ENCODE data around the gene ZNRF1.

DNA sequence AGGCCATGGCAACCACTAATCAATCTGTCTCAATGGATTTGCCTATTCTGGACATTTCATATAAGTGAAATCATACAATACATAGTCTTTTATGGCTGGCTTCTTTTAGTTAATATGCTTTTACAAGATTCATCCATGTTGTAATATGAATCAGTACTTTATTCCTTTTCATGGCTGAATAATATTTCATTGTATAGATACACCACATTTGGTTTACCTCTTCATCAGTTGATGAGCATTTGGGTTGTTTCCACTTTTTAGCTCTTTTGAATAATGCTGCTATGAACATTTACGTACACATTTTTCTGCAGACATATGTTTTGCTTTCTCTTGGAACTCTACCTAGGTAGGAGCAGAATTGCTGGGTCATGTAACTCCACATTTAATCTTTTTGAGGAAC lies 2.8 kb upstream of the ZNRF1 start:
- TF ChIP-seq SREBF2 (IDR thresholded peaks at IDR 0.05) = no peak
- TF ChIP-seq, protein P1, sequence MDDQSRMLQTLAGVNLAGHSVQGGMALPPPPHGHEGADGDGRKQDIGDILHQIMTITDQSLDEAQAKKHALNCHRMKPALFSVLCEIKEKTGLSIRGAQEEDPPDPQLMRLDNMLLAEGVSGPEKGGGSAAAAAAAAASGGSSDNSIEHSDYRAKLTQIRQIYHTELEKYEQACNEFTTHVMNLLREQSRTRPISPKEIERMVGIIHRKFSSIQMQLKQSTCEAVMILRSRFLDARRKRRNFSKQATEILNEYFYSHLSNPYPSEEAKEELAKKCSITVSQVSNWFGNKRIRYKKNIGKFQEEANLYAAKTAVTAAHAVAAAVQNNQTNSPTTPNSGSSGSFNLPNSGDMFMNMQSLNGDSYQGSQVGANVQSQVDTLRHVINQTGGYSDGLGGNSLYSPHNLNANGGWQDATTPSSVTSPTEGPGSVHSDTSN (IDR thresholded peaks at IDR 0.05) = no peak
- TF ChIP-seq MYC (IDR thresholded peaks at IDR 0.05; ENCODE audit: borderline replicate concordance, low read length) = no peak
- TF ChIP-seq, protein P2, sequence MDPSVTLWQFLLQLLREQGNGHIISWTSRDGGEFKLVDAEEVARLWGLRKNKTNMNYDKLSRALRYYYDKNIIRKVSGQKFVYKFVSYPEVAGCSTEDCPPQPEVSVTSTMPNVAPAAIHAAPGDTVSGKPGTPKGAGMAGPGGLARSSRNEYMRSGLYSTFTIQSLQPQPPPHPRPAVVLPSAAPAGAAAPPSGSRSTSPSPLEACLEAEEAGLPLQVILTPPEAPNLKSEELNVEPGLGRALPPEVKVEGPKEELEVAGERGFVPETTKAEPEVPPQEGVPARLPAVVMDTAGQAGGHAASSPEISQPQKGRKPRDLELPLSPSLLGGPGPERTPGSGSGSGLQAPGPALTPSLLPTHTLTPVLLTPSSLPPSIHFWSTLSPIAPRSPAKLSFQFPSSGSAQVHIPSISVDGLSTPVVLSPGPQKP (IDR thresholded peaks at IDR 0.05; ENCODE audit: low read depth, low read length) = no peak
- no peak for TF ChIP-seq POLR2AphosphoS2 (conservative IDR thresholded peaks at IDR 0.05; ENCODE audit: low read length)
- no peak for TF ChIP-seq TP53 (CRISPR knock-in tag; IDR thresholded peaks at IDR 0.05)
- TF ChIP-seq, protein P3, sequence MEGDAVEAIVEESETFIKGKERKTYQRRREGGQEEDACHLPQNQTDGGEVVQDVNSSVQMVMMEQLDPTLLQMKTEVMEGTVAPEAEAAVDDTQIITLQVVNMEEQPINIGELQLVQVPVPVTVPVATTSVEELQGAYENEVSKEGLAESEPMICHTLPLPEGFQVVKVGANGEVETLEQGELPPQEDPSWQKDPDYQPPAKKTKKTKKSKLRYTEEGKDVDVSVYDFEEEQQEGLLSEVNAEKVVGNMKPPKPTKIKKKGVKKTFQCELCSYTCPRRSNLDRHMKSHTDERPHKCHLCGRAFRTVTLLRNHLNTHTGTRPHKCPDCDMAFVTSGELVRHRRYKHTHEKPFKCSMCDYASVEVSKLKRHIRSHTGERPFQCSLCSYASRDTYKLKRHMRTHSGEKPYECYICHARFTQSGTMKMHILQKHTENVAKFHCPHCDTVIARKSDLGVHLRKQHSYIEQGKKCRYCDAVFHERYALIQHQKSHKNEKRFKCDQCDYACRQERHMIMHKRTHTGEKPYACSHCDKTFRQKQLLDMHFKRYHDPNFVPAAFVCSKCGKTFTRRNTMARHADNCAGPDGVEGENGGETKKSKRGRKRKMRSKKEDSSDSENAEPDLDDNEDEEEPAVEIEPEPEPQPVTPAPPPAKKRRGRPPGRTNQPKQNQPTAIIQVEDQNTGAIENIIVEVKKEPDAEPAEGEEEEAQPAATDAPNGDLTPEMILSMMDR (IDR thresholded peaks at IDR 0.05) = no peak
- no peak for TF ChIP-seq JUN (IDR thresholded peaks at IDR 0.05)
- TF ChIP-seq EP300 (IDR thresholded peaks at IDR 0.05) = no peak
- TF ChIP-seq RNF2 (IDR thresholded peaks at IDR 0.05; ENCODE audit: borderline replicate concordance, low read depth) = no peak
- no peak for TF ChIP-seq TFCP2L1 (CRISPR knock-in tag; IDR thresholded peaks at IDR 0.05)

Measured in A549 (cell line).